IMR-90 (cell line): ENCODE data around the gene PC.

Experiments used
- BHLHE40 ChIP-seq: fragments of 150-350 bp; IDR thresholded peaks from 2 replicates; pipeline ENCODE4 v1.6.1; 2016; ENCODE audit warnings: mild to moderate bottlenecking, low read depth, low read length
- CEBPB ChIP-seq: IDR thresholded peaks from 2 replicates; pipeline ENCODE4 v1.6.1; 2012; ENCODE audit warnings: low read depth, low read length, improper control_type of control experiment
- CHD1 ChIP-seq: IDR thresholded peaks from 2 replicates; pipeline ENCODE4 v1.6.1; 2012; ENCODE audit warnings: low read depth, low read length, improper control_type of control experiment
- CTCF ChIP-seq: conservative IDR thresholded peaks from 2 replicates; pipeline ENCODE4 v1.5.1; 2012; ENCODE audit warnings: mild to moderate bottlenecking, low read depth, low read length, improper control_type of control experiment
- POLR2A ChIP-seq: IDR thresholded peaks from 2 replicates; pipeline ENCODE4 v1.6.1; 2012; ENCODE audit warnings: mild to moderate bottlenecking, low read depth, low read length
- RAD21 ChIP-seq: IDR thresholded peaks from 2 replicates; pipeline ENCODE4 v1.6.1; 2012; ENCODE audit warnings: low read length, improper control_type of control experiment
- USF2 ChIP-seq: fragments of 150-350 bp; IDR thresholded peaks from 2 replicates; pipeline ENCODE4 v1.6.1; 2017; ENCODE audit warnings: mild to moderate bottlenecking, antibody characterized with exemption, low read length, low read depth

- TF ChIP-seq CTCF (no peak), CEBPB (no peak), USF2 (no peak), BHLHE40 (no peak), RAD21 (no peak), CHD1 (no peak), POLR2A (no peak)
These were observed 4.6 kb upstream of the PC start for GRCh38 chr11:66962801-66963200.
